Anterior cingulate cortex (tissue), 58 donors: ENCODE data around the gene KRT6B.
"Not testable (repeated sequence)": the region's sequence is repeated elsewhere in the genome, so short reads cannot be mapped to it uniquely, and the experiment has no call there.

ENCODE experiments used
- DNase-seq, 58 donors: peaks; one replicate each; lab custom pipeline; 2025; lab: John Stamatoyannopoulos, UW

Gene KRT6B

GRCh38 chr12:52415870-52416750, 35.8 kb downstream of the KRT6B start:
- DNase-seq: no peak

GRCh38 chr12:52414936-52415335, 37.0 kb downstream of the KRT6B start:
- no peak for DNase-seq

- DNase-seq: no peak
Observed at GRCh38 chr12:52413782-52414345, 38.1 kb downstream of the KRT6B start.

GRCh38 chr12:52413202-52413601, 38.7 kb downstream of the KRT6B start:
- DNase-seq: no peak

GRCh38 chr12:52411815-52412214, 40.1 kb downstream of the KRT6B start:
- no peak for DNase-seq

GRCh38 chr12:52410589-52411248, 41.2 kb downstream of the KRT6B start:
- DNase-seq: not testable (repeated sequence)

- no peak for DNase-seq
Observed at GRCh38 chr12:52407918-52408317, 44.0 kb downstream of the KRT6B start.

- DNase-seq: no peak
Observed at GRCh38 chr12:52405922-52406385, 46.0 kb downstream of the KRT6B start, which contains the start of gene KRT82. TSS of gene KRT82 (minus strand) at chr12:52406335. CDS start at chr12:52406277, 58 bp downstream.

- no peak for DNase-seq
Observed at GRCh38 chr12:52404951-52405350, 47.0 kb downstream of the KRT6B start.

- no peak for DNase-seq
Observed at GRCh38 chr12:52403561-52403960, 48.4 kb downstream of the KRT6B start.

- no peak for DNase-seq
Observed at GRCh38 chr12:52402873-52403540, 48.9 kb downstream of the KRT6B start.

GRCh38 chr12:52402377-52402776, 49.6 kb downstream of the KRT6B start:
- DNase-seq: no peak

- no peak for DNase-seq
Observed at GRCh38 chr12:52401926-52402325, 50.0 kb downstream of the KRT6B start.

- no peak for DNase-seq
Observed at GRCh38 chr12:52401526-52401925, 50.4 kb downstream of the KRT6B start.

- DNase-seq: no peak
Observed at GRCh38 chr12:52400906-52401305, 51.0 kb downstream of the KRT6B start.

- DNase-seq: no peak
Observed at GRCh38 chr12:52399756-52400155, 52.2 kb downstream of the KRT6B start.

- DNase-seq: no peak
Observed at GRCh38 chr12:52398176-52398575, 53.8 kb downstream of the KRT6B start.

- DNase-seq: no peak
Observed at GRCh38 chr12:52396656-52397055, 55.3 kb downstream of the KRT6B start.
